Ovary (tissue), 9 donors: Measurements from ENCODE around the gene PARP3. TPM values are rescaled to one million over a fixed set of nuclear protein-coding genes. Genes with fewer than 3 reads are reported as not detected.

Experiments used
- DNase-seq, 5 donors: peaks; one replicate each; pipeline ENCODE4 v3.0.0-alpha.2; 2019 to 2020
- H3K27ac ChIP-seq, 2 donors: fragments of 200-600 bp; one replicate each; pipeline versions ENCODE4 v1.5.1 to v1.8.0; 2019 to 2022
- H3K27me3 ChIP-seq: fragments of 200-600 bp; one replicate; pipeline ENCODE4 v1.8.0; 2022
- H3K36me3 ChIP-seq: fragments of 200-600 bp; sonication (generic); one replicate; pipeline ENCODE4 v1.5.1; 2019
- H3K4me1 ChIP-seq: one replicate; pipeline ENCODE4 v1.8.1; 2013; ENCODE audit warnings: mild to moderate bottlenecking, moderate library complexity; ENCODE audit not compliant: insufficient read depth
- H3K4me3 ChIP-seq: fragments of 200-600 bp; sonication (generic); one replicate; pipeline ENCODE4 v1.5.1; 2017
- H3K9me3 ChIP-seq, 2 donors: fragments of 200-600 bp in 1 of 2; sonication (generic) in 1 of 2; one replicate each; pipeline versions ENCODE4 v1.5.1 to v1.8.1; 2013 to 2019; ENCODE audit warnings: mild to moderate bottlenecking in 1 of 2, moderate library complexity in 1 of 2
- EP300 ChIP-seq: sonication (generic); formaldehyde crosslinking; IDR thresholded peaks from one replicate; pipeline ENCODE4 v1.6.1; 2017; ENCODE audit warnings: antibody characterized with exemption
- POLR2A ChIP-seq: fragments of 450-650 bp; IDR thresholded peaks from one replicate; pipeline ENCODE4 v1.6.1; 2017; ENCODE audit warnings: antibody characterized with exemption, mild to moderate bottlenecking, moderate library complexity
- WGBS, 3 donors: extraction: QIAGEN DNeasy Blood & Tissue Kit in 1 of 3; methylation state at CpG; one replicate each; pipeline versions ENCODE4 v1.1.5 to v1.1.7; 2013 to 2017; 5-methylcytosine and 5-hydroxymethylcytosine counted together
- intact Hi-C, 4 donors: fragments of 100-400 bp; cut with DNase I; formaldehyde crosslinking; loops; one replicate each; pipeline versions ENCODE4 v1.11.0 to v1.15.1; 2022 to 2023
- polyA plus RNA-seq, 2 donors: library from polyadenylated mRNA; stranded (reverse); fragments of 200-250 nt in 1 of 2; fragments of 350-450 nt in 1 of 2; fragmentation: Illumina TruSeq in 1 of 2; extraction: RNeasy Lipid Tissue Mini Kit (QIAGEN cat#74804) in 1 of 2; gene quantifications; one replicate each; pipeline ENCODE4 v1.2.3, GENCODE V29; 2013 to 2014
- total RNA-seq, 7 donors: library from RNA; depleted of rRNA in 2 of 7; stranded (reverse); fragments of >200 nt in 2 of 7; fragmentation: NEBNext Ultra II Directional in 3 of 7; extraction: Animal tissue kit (Norgen Biotek cat#: 25700) in 3 of 7; gene quantifications; one replicate each; pipeline versions ENCODE4 v1.1.0 to v1.2.4, GENCODE V29; 2016 to 2023
- TF ChIP-seq, protein P1 (sequence below), 3 donors: fragments of 450-650 bp in 2 of 3; fragments of 200-600 bp in 1 of 3; IDR thresholded peaks; one replicate each; pipeline versions ENCODE4 v1.5.1 to v1.8.0; 2016 to 2022; ENCODE audit warnings: antibody characterized with exemption in 3 of 3, mild to moderate bottlenecking in 1 of 3
- donor health status: DM: no; HTN: no; CAD: no; lungs with moderate emphysema.
- donor health status: DM: no; HTN: no; CAD: no.
- donor health status: Bipolar disorder and iron deficiency.
- donor health status: DM: yes; HTN: yes; CAD: no.
- donor health status: DM: no; HTN: no; CAD: no.
- donor health status: DM: yes; HTN: yes; CAD: no.

The PARP3 gene
- total and polyA plus RNA-seq, 9 donors, result 8.2 to 19.4 (median 11.0) TPM

- no peaks in the 10 kb centered on the region for H3K36me3 ChIP-seq
- no peak for TF ChIP-seq POLR2A
- no peak for TF ChIP-seq EP300
- TF ChIP-seq, protein P1, sequence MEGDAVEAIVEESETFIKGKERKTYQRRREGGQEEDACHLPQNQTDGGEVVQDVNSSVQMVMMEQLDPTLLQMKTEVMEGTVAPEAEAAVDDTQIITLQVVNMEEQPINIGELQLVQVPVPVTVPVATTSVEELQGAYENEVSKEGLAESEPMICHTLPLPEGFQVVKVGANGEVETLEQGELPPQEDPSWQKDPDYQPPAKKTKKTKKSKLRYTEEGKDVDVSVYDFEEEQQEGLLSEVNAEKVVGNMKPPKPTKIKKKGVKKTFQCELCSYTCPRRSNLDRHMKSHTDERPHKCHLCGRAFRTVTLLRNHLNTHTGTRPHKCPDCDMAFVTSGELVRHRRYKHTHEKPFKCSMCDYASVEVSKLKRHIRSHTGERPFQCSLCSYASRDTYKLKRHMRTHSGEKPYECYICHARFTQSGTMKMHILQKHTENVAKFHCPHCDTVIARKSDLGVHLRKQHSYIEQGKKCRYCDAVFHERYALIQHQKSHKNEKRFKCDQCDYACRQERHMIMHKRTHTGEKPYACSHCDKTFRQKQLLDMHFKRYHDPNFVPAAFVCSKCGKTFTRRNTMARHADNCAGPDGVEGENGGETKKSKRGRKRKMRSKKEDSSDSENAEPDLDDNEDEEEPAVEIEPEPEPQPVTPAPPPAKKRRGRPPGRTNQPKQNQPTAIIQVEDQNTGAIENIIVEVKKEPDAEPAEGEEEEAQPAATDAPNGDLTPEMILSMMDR (IDR thresholded peaks at IDR 0.05), result no peak
- peak in 1 of 5 donors; percentile 12 for DNase-seq
- 89 to 91% (median 90%) methylated on average over 18 of the region's 18 CpGs for WGBS, 3 donors
- no peaks in the 10 kb centered on the region for H3K9me3 ChIP-seq
- H3K27ac ChIP-seq, result peak overlapping the region in 1 of 2 donors; percentile 55
- intact Hi-C loops, result no loop called here
- H3K4me3 ChIP-seq, result no peak overlapping the region
- no peaks in the 10 kb centered on the region for H3K27me3 ChIP-seq
- H3K4me1 ChIP-seq, result peaks cover 11% of the 10 kb centered on the region
Measured at GRCh38 chr3:51961011-51961410, 18.8 kb downstream of the PARP3 start.

DNA sequence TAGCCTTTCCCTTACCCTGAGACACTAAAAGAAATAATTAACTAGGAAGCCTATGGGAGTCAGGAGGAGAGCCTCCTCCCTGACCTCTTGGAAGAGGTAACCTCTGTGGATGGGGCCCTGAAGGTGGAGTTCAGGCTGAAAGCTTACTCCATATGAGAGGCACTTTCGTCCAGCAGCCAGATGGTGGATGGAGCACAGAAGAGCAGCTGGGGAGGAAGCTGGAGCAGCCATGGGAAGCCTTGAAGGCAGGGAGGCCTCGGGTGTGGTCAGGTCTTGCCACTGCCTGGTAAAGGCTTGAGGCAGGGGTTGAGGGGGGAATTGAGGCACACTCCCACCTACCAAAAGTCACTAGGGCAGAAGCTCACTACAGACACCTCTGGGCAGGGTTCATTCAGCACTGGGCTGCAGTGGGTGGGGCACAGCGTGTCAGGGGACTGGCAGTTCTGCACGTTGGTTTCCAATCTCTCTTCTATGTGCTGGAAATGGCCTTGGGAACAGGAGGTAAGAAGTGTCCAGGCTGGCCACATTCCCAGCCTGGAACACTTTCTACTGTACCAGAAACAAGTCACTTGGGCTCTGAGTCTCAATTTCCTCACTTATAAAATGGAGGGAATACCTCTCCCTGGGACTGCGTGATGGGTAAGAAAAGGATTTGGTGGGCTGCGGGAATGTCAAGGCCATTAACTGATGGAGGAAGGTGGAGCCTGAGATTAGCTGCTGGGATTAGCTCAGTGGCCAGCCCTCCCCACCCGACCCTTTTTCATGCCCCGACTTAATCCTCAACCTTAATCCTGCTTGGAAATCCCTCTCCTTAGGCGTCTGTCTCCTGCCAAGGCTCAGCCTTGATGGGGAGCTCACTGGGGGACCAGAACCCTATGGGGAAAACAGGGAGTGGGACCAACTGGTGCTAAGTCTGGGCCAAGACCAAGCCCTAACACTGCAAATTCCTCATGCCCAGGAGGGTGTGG, 19.7 kb downstream of the PARP3 start:
- Histone ChIP-seq H3K27ac (peak overlapping the region in 1 of 2 donors; percentile 55), H3K4me3 (no peak overlapping the region), H3K36me3 (no peaks in the 10 kb centered on the region), H3K27me3 (no peaks in the 10 kb centered on the region), H3K4me1 (peaks cover 15% of the 10 kb centered on the region), H3K9me3 (no peaks in the 10 kb centered on the region)
- peak in 2 of 5 donors; percentile 50 to 66 for DNase-seq
- 35 to 45% (median 45%) methylated on average over 9 of the region's 9 CpGs for WGBS, 3 donors
- no peak for TF ChIP-seq POLR2A
- no peak for TF ChIP-seq EP300
- TF ChIP-seq, protein P1 (IDR thresholded peaks at IDR 0.05), result no peak
- intact Hi-C loops, result no loop called here

- H3K4me1 ChIP-seq, result peaks cover 15% of the 10 kb centered on the region
- H3K36me3 ChIP-seq, result no peaks in the 10 kb centered on the region
- TF ChIP-seq, protein P1 (IDR thresholded peaks at IDR 0.05), result no peak
- TF ChIP-seq POLR2A (no peak), EP300 (no peak)
- 70 to 77% (median 74%) methylated on average over 6 of the region's 6 CpGs for WGBS, 3 donors
- peak in 2 of 5 donors; percentile 55 to 76 for DNase-seq
- peak overlapping the region in 1 of 2 donors; percentile 55 for H3K27ac ChIP-seq
- H3K4me3 ChIP-seq, result no peak overlapping the region
- no peaks in the 10 kb centered on the region for H3K9me3 ChIP-seq
- no peaks in the 10 kb centered on the region for H3K27me3 ChIP-seq
- intact Hi-C loops, result no loop called here
Measured at GRCh38 chr3:51962854-51963530, 20.8 kb downstream of the PARP3 start.

DNA sequence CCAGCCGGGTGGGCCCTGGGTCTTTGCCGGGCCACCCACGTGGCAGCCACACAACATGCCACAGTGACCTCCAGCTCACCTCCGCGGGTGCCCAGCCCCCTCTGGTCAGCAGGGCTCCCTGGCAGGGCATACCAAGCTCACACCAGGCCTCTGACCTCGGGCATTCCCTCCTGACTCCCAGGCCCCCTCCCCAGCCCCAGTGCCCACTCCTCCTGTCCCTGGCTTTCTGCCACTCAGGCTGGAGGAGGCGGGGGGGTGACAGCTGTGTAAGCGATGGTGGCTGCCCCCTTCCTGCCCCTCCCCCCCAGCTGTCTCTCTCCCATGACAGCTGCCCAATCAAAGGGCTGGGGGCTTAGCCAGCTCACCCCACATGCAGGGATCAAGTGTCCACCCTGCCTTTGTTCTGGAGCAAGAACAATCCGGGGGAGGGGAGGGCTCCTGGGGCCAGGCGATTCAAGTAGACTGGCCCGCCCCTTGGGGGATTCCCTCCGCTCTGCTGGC, 21.8 kb downstream of the PARP3 start:
- intact Hi-C loops, result no loop called here
- Histone ChIP-seq H3K4me3 (no peak overlapping the region), H3K27ac (no peak overlapping the region), H3K4me1 (peaks cover 19% of the 10 kb centered on the region), H3K9me3 (no peaks in the 10 kb centered on the region), H3K27me3 (no peaks in the 10 kb centered on the region), H3K36me3 (no peaks in the 10 kb centered on the region)
- 62 to 71% (median 69%) methylated on average over 12 of the region's 12 CpGs for WGBS, 3 donors
- no peak for TF ChIP-seq POLR2A
- TF ChIP-seq, protein P1 (IDR thresholded peaks at IDR 0.05), result no peak
- no peak for TF ChIP-seq EP300
- DNase-seq, result no peak
